HTR-8/SVneo (cell line): ENCODE measurements around the gene CENPC.

Experiments used
- DNase-seq: peaks from one replicate; pipeline ENCODE4 v3.0.0; 2011; ENCODE audit warnings: low spot score, mixed read lengths; ENCODE audit not compliant: insufficient read length
- FAIRE-seq: peaks from 2 replicates; lab custom pipeline; 2011; peaks lifted over from hg19 to GRCh38; lab: Jason Lieb, UNC

CENPC gene

GRCh38 chr4:67436742-67437141 lies 108.6 kb downstream of the CENPC start:
- FAIRE-seq, result no peak
- no peak for DNase-seq

- FAIRE-seq, result no peak
- DNase-seq, result no peak
Observed at GRCh38 chr4:67430989-67431388, 114.3 kb downstream of the CENPC start.

- DNase-seq, result no peak
- FAIRE-seq, result no peak
Observed at GRCh38 chr4:67428819-67429218, 116.5 kb downstream of the CENPC start.
